B cell (primary cell): ENCODE data around the gene TMEM161B.

Experiments used
- CTCF ChIP-seq: fragments of 200-600 bp; IDR thresholded peaks from one replicate; pipeline ENCODE4 v1.8.0; 2022; ENCODE audit warnings: antibody characterized with exemption, mild to moderate bottlenecking
- EZH2 ChIP-seq: IDR thresholded peaks from 2 replicates; pipeline ENCODE4 v1.6.1; 2012; ENCODE audit warnings: borderline replicate concordance, low read depth, mild to moderate bottlenecking, moderate library complexity, low read length; ENCODE audit not compliant: insufficient read depth, poor library complexity, severe bottlenecking

- TF ChIP-seq CTCF, result no peak
- no peak for TF ChIP-seq EZH2
Observed at GRCh38 chr5:88193896-88194295, 74.7 kb downstream of the TMEM161B start.
